Mesendoderm (in vitro differentiated cells): ENCODE measurements around the gene KREMEN2.

Source experiments
- DNase-seq: peaks from one replicate; pipeline ENCODE4 v3.0.0; 2013
- H2AK5ac ChIP-seq: 2 replicates; pipeline ENCODE4 v1.6.1; 2013; ENCODE audit warnings: low read length, inconsistent platforms
- H2BK120ac ChIP-seq: 2 replicates; pipeline ENCODE4 v1.6.1; 2013; ENCODE audit warnings: low read depth, mild to moderate bottlenecking, low read length, moderate library complexity, mixed read lengths
- H2BK15ac ChIP-seq: replicated peaks from 2 replicates; pipeline ENCODE4 v1.6.1; 2013; ENCODE audit warnings: low read depth, mild to moderate bottlenecking, moderate library complexity
- H2BK5ac ChIP-seq: 2 replicates; pipeline ENCODE4 v1.6.1; 2013; ENCODE audit warnings: low read length, inconsistent platforms
- H3K18ac ChIP-seq: 2 replicates; pipeline ENCODE4 v1.6.1; 2013; ENCODE audit warnings: mild to moderate bottlenecking, low read length, mixed read lengths
- H3K23ac ChIP-seq: one replicate; pipeline ENCODE4 v1.6.1; 2013; ENCODE audit warnings: low read length
- H3K27ac ChIP-seq: 2 replicates; pipeline ENCODE4 v1.5.1; 2013; ENCODE audit warnings: low read depth, mild to moderate bottlenecking, inconsistent platforms, low read length, moderate library complexity
- H3K27me3 ChIP-seq: 2 replicates; pipeline ENCODE4 v1.6.1; 2013; ENCODE audit warnings: low read length, control low read depth, mild to moderate bottlenecking, inconsistent platforms; ENCODE audit not compliant: insufficient read depth, poor library complexity
- H3K36me3 ChIP-seq: 2 replicates; pipeline ENCODE4 v1.6.1; 2013; ENCODE audit warnings: low read length, inconsistent platforms; ENCODE audit not compliant: control insufficient read depth, insufficient read depth
- H3K4ac ChIP-seq: one replicate; pipeline ENCODE4 v1.6.1; 2013; ENCODE audit warnings: low read depth, mild to moderate bottlenecking, low read length, moderate library complexity
- H3K4me1 ChIP-seq: 2 replicates; pipeline ENCODE4 v1.6.1; 2013; ENCODE audit warnings: low read depth, low read length, inconsistent platforms; ENCODE audit not compliant: control insufficient read depth
- H3K4me2 ChIP-seq: 2 replicates; pipeline ENCODE4 v1.6.1; 2013; ENCODE audit warnings: low read length
- H3K4me3 ChIP-seq: 2 replicates; pipeline ENCODE4 v1.5.1; 2013; ENCODE audit warnings: mild to moderate bottlenecking, low read length
- H3K56ac ChIP-seq: one replicate; pipeline ENCODE4 v1.6.1; 2013; ENCODE audit warnings: low read length
- H3K79me1 ChIP-seq: 2 replicates; pipeline ENCODE4 v1.6.1; 2013; ENCODE audit warnings: low read length, inconsistent platforms
- H3K79me2 ChIP-seq: 2 replicates; pipeline ENCODE4 v1.6.1; 2013; ENCODE audit warnings: mild to moderate bottlenecking, low read length; ENCODE audit not compliant: control insufficient read depth, insufficient read depth
- H3K9ac ChIP-seq: 2 replicates; pipeline ENCODE4 v1.6.1; 2013; ENCODE audit warnings: low read length, inconsistent platforms
- H4K5ac ChIP-seq: one replicate; pipeline ENCODE4 v1.6.1; 2013; ENCODE audit warnings: low read length
- H4K8ac ChIP-seq: one replicate; pipeline ENCODE4 v1.6.1; 2013; ENCODE audit warnings: low read depth, mild to moderate bottlenecking, control low read depth, low read length, moderate library complexity
- WGBS: extraction: QIAGEN DNeasy Blood & Tissue Kit; methylation state at CpG from one replicate; pipeline ENCODE4 v1.1.7; 2013; ENCODE audit warnings: low lambda C conversion rate, missing lambda C conversion rate; ENCODE audit not compliant: insufficient coverage; ENCODE audit errors: extremely low coverage; 5-methylcytosine and 5-hydroxymethylcytosine counted together

KREMEN2 gene

DNA sequence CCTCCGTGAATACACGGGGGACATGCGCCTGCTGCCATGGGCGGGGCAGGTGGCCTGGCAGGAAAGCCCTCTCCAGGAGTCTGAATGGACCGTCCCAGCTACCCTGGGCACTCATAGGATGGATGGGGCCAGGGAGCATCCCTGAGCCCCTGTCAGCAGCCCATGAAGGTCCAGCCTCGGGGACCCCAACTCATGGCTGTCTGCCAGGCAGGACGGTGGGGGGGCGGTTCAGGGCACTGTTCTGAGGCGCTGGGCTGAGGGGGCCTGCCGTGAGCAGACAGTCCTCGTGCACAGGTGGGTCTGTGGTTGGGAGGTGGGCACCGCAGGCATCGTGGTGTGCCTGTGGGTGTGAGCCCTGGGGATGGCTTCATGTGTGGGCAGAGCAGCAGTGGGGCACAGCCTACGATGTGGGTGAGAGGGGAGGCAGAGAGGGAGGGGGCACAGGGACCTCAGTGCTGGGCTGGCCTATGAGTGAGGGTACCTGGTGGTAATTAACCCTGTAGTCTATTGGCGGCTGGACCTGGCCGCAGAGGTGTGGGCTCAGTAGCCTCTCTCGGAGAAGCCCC is 22.6 kb downstream of the KREMEN2 start:
- no peak overlapping the region for H3K4me3 ChIP-seq
- H3K9ac ChIP-seq = no peak overlapping the region
- no peak overlapping the region for H2BK15ac ChIP-seq
- no peak overlapping the region for H3K56ac ChIP-seq
- no peak overlapping the region for H3K4ac ChIP-seq
- H2BK120ac ChIP-seq = no peak overlapping the region
- H2AK5ac ChIP-seq = no peak overlapping the region
- no peak overlapping the region for H2BK5ac ChIP-seq
- DNase-seq = no peak
- H3K27me3 ChIP-seq = no peaks in the 10 kb centered on the region
- no peak overlapping the region for H3K27ac ChIP-seq
- no peaks in the 10 kb centered on the region for H3K79me2 ChIP-seq
- no CpG with 5 or more reads among the region's 17 CpGs for WGBS
- no peaks in the 10 kb centered on the region for H3K36me3 ChIP-seq
- no peak overlapping the region for H3K23ac ChIP-seq
- H3K18ac ChIP-seq = no peak overlapping the region
- peaks cover 2% of the 10 kb centered on the region for H3K4me1 ChIP-seq
- H3K4me2 ChIP-seq = no peak overlapping the region
- no peak overlapping the region for H4K8ac ChIP-seq
- H3K79me1 ChIP-seq = no peaks in the 10 kb centered on the region
- no peak overlapping the region for H4K5ac ChIP-seq

DNA sequence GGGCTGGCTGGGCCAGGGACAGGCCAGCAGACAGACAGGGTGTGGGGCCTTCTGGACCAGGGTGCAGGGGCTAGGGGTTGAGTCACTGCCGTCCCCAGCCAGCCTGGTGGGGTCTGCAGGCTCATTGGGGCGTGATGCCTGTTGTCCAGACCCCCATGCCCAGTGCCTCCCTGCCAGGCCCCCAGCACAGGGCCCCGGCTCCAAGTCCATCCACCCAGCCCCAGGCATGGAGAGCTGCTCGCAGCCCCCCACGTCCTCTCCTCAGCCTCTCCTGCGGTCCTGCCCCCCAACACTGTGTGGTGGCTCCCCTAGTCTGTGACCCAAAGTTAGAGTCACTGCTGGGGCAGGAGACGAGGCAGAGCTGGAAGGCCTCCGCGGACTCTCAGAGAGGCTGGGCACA is 23.2 kb downstream of the KREMEN2 start:
- no peak overlapping the region for H3K4me2 ChIP-seq
- H4K8ac ChIP-seq = no peak overlapping the region
- no peak overlapping the region for H3K4ac ChIP-seq
- H3K9ac ChIP-seq = no peak overlapping the region
- no peak overlapping the region for H4K5ac ChIP-seq
- no peak overlapping the region for H3K56ac ChIP-seq
- no peak for DNase-seq
- no peak overlapping the region for H2AK5ac ChIP-seq
- H3K27ac ChIP-seq = no peak overlapping the region
- H3K4me1 ChIP-seq = no peaks in the 10 kb centered on the region
- no peaks in the 10 kb centered on the region for H3K79me2 ChIP-seq
- H3K79me1 ChIP-seq = no peaks in the 10 kb centered on the region
- no peak overlapping the region for H3K18ac ChIP-seq
- no peak overlapping the region for H2BK5ac ChIP-seq
- no peak overlapping the region for H3K23ac ChIP-seq
- H3K4me3 ChIP-seq = no peak overlapping the region
- no CpG with 5 or more reads among the region's 9 CpGs for WGBS
- no peaks in the 10 kb centered on the region for H3K36me3 ChIP-seq
- no peak overlapping the region for H2BK15ac ChIP-seq
- no peaks in the 10 kb centered on the region for H3K27me3 ChIP-seq
- no peak overlapping the region for H2BK120ac ChIP-seq

DNA sequence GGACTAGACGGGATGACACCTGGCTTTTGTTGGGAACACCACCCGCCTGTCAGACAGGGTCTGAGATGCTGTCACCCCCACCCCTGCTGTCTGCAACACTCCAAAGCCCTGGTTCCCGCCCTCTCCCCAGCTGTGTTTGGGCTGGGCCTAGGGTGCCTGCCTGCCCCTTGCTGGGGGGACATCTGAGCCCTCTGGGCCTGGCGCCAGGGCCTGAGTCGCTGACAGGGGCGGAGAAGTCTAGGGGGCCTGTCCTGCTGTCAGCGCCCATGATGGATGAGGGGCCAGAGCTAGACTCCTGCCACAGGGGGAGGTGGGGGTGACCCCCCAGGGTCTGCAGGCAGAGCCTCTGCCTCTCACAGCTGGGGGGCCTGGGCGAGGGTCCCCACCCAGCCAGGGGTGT is 23.8 kb downstream of the KREMEN2 start:
- Histone ChIP-seq H3K4me2 (no peak overlapping the region), H3K36me3 (no peaks in the 10 kb centered on the region), H3K23ac (no peak overlapping the region), H3K56ac (no peak overlapping the region), H3K4me3 (no peak overlapping the region), H3K27me3 (no peaks in the 10 kb centered on the region), H3K79me1 (no peaks in the 10 kb centered on the region), H2BK15ac (no peak overlapping the region), H4K5ac (no peak overlapping the region), H4K8ac (no peak overlapping the region), H2BK5ac (no peak overlapping the region), H3K4me1 (no peaks in the 10 kb centered on the region), H3K4ac (no peak overlapping the region), H3K18ac (no peak overlapping the region), H2AK5ac (no peak overlapping the region), H3K27ac (no peak overlapping the region), H2BK120ac (no peak overlapping the region), H3K79me2 (no peaks in the 10 kb centered on the region), H3K9ac (no peak overlapping the region)
- no peak for DNase-seq
- WGBS = no CpG with 5 or more reads among the region's 8 CpGs

DNA sequence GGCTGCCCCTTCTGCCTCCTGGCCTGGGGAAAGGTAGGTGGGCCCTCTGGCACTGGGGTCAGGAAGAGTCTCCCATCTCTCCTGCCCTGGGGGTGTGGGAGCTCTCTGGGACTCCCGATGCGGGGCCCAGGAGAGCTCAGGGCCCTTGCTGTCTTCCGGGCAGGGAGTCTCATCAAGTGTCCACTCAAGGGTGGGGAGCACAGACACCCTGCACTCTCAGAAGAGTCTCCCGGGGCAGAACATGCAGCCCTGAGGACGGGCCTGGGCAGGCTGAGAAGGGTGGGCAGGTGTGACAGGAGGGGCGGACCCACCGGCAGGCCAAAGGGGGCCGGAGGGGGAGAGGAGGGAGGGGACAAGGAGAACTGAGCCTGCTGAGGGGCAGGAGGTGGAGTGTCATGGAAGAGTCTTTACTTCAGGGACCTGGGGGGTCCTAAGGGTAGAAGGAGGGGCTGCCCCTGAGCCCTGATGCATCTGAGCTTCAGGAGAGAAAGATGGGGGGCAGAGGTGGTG is 24.6 kb downstream of the KREMEN2 start:
- DNase-seq = no peak
- Histone ChIP-seq H2BK5ac (no peak overlapping the region), H2BK15ac (no peak overlapping the region), H3K4ac (no peak overlapping the region), H4K5ac (no peak overlapping the region), H3K79me1 (no peaks in the 10 kb centered on the region), H3K79me2 (no peaks in the 10 kb centered on the region), H3K4me3 (no peak overlapping the region), H3K4me2 (no peak overlapping the region), H2BK120ac (no peak overlapping the region), H3K4me1 (no peaks in the 10 kb centered on the region), H3K18ac (no peak overlapping the region), H3K9ac (no peak overlapping the region), H4K8ac (no peak overlapping the region), H3K36me3 (no peaks in the 10 kb centered on the region), H2AK5ac (no peak overlapping the region), H3K27me3 (no peaks in the 10 kb centered on the region), H3K23ac (no peak overlapping the region), H3K56ac (no peak overlapping the region), H3K27ac (no peak overlapping the region)
- WGBS = no CpG with 5 or more reads among the region's 8 CpGs

DNA sequence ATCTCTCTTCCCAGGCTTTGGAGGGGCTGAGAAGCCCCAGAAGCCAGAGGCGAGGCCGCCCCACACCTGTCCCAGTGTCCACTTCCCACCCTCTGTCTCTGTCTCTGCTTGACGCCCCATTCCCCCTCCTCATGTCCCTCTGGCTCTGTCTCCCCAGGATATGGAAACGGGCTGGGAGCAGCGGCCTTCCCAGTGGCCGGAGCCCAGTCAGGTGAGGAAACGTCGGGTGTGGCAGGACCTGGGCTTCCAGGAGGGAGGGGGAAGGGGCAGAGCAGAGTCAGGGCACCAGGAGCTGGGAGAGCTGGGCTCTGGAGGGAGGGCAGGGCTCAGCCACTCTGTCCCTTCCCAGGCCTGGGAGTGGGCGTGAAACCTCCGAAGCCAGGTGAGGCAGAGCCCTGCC is 26.8 kb downstream of the KREMEN2 start:
- Histone ChIP-seq H3K9ac (peak overlapping the region; percentile 16), H3K23ac (no peak overlapping the region), H4K5ac (no peak overlapping the region), H3K4me1 (no peaks in the 10 kb centered on the region), H4K8ac (no peak overlapping the region), H3K79me1 (no peaks in the 10 kb centered on the region), H2AK5ac (no peak overlapping the region), H3K27me3 (no peaks in the 10 kb centered on the region), H3K18ac (no peak overlapping the region), H3K36me3 (no peaks in the 10 kb centered on the region), H3K4me3 (no peak overlapping the region), H2BK15ac (no peak overlapping the region), H2BK5ac (no peak overlapping the region), H3K4ac (no peak overlapping the region), H3K4me2 (no peak overlapping the region), H2BK120ac (no peak overlapping the region), H3K27ac (no peak overlapping the region), H3K56ac (peak overlapping the region; percentile 42), H3K79me2 (no peaks in the 10 kb centered on the region)
- WGBS = no CpG with 5 or more reads among the region's 10 CpGs
- DNase-seq = no peak
